EH (cell line): Measurements from ENCODE around the gene ZBP1.

Source experiments
- DNase-seq: peaks from one replicate; pipeline ENCODE4 v3.0.0-alpha.2; 2015; ENCODE audit warnings: low read depth

Gene ZBP1

GRCh38 chr20:57617079-57617795 is 3.0 kb downstream of the ZBP1 start:
- no peak for DNase-seq

- DNase-seq = no peak
Observed at GRCh38 chr20:57616143-57616951, 3.9 kb downstream of the ZBP1 start.

- DNase-seq = no peak
Observed at GRCh38 chr20:57615445-57615811, 4.8 kb downstream of the ZBP1 start.

GRCh38 chr20:57614490-57615444 is 5.5 kb downstream of the ZBP1 start:
- DNase-seq = no peak

- DNase-seq = no peak
Observed at GRCh38 chr20:57613481-57613921, 6.7 kb downstream of the ZBP1 start.

GRCh38 chr20:57612916-57613315 is 7.3 kb downstream of the ZBP1 start:
- no peak for DNase-seq

- no peak for DNase-seq
Observed at GRCh38 chr20:57612436-57612835, 7.8 kb downstream of the ZBP1 start.

- no peak for DNase-seq
Observed at GRCh38 chr20:57611586-57612311, 8.5 kb downstream of the ZBP1 start.

- no peak for DNase-seq
Observed at GRCh38 chr20:57610261-57610952, 9.8 kb downstream of the ZBP1 start.

GRCh38 chr20:57609842-57610167 is 10.4 kb downstream of the ZBP1 start:
- DNase-seq = no peak

- no peak for DNase-seq
Observed at GRCh38 chr20:57609086-57609841, 11.0 kb downstream of the ZBP1 start.

- no peak for DNase-seq
Observed at GRCh38 chr20:57608516-57608915, 11.7 kb downstream of the ZBP1 start.

- DNase-seq = no peak
Observed at GRCh38 chr20:57605878-57606277, 14.3 kb downstream of the ZBP1 start.

GRCh38 chr20:57605045-57605444 is 15.2 kb downstream of the ZBP1 start:
- no peak for DNase-seq

- DNase-seq = no peak
Observed at GRCh38 chr20:57603120-57603519, 17.1 kb downstream of the ZBP1 start.

GRCh38 chr20:57601737-57602136 is 18.5 kb downstream of the ZBP1 start:
- DNase-seq = no peak

- DNase-seq = no peak
Observed at GRCh38 chr20:57601211-57601570, 19.0 kb downstream of the ZBP1 start.

- no peak for DNase-seq
Observed at GRCh38 chr20:57600320-57601210, 19.7 kb downstream of the ZBP1 start.

GRCh38 chr20:57598491-57598890 is 21.7 kb downstream of the ZBP1 start:
- DNase-seq = no peak

- DNase-seq = no peak
Observed at GRCh38 chr20:57598060-57598459, 22.2 kb downstream of the ZBP1 start.
